HL-60 (cell line): Measurements from ENCODE around the gene ROBO1.

Experiments used
- DNase-seq, 2 experiments: peaks; one replicate each; pipeline ENCODE4 v3.0.0-alpha.2; 2010 to 2020; ENCODE audit warnings: low read depth in 1 of 2, low spot score in 1 of 2
- H3K27ac ChIP-seq: fragments of 250-450 bp; sonication (Bioruptor Pico); replicated peaks from 2 replicates; pipeline ENCODE4 v1.5.1; 2020; ENCODE audit warnings: mild to moderate bottlenecking, moderate library complexity
- H3K27me3 ChIP-seq: fragments of 250-450 bp; sonication (Bioruptor Pico); 2 replicates; pipeline ENCODE4 v1.5.1; 2021; ENCODE audit warnings: mild to moderate bottlenecking, moderate library complexity; ENCODE audit not compliant: insufficient read depth, poor library complexity, severe bottlenecking
- H3K4me3 ChIP-seq: replicated peaks from 2 replicates; pipeline ENCODE4 v1.5.1; 2011; ENCODE audit warnings: mild to moderate bottlenecking, control low read depth, low read length; ENCODE audit not compliant: insufficient read depth
- CTCF ChIP-seq: IDR thresholded peaks from one replicate; pipeline ENCODE4 v1.5.1; 2011; ENCODE audit warnings: low read length, control low read depth, inconsistent platforms; ENCODE audit not compliant: insufficient read depth
- GABPA ChIP-seq: IDR thresholded peaks from 2 replicates; pipeline ENCODE4 v1.6.1; 2012; ENCODE audit warnings: low read depth
- POLR2AphosphoS5 ChIP-seq: IDR thresholded peaks from 2 replicates; pipeline ENCODE4 v1.6.1; 2012; ENCODE audit warnings: low read depth
- REST ChIP-seq: IDR thresholded peaks from 2 replicates; pipeline ENCODE4 v1.6.1; 2012; ENCODE audit warnings: low read depth; ENCODE audit not compliant: insufficient replicate concordance
- SPI1 ChIP-seq: IDR thresholded peaks from 2 replicates; pipeline ENCODE4 v1.6.1; 2012; ENCODE audit warnings: low read depth, mild to moderate bottlenecking, borderline replicate concordance
- long read RNA-seq: library from polyadenylated mRNA; unstranded; transcript quantifications from one replicate; pipeline ENCODE4 v2.0.0, GENCODE V29; 2020

The ROBO1 gene
- long read RNA-seq: 0 reads

- no peak for DNase-seq
- Histone ChIP-seq H3K27me3 (peaks cover 19% of the 10 kb centered on the region), H3K4me3 (no peak within 1 kb of the TSS), H3K27ac (no peak within 1 kb of the TSS)
- TF ChIP-seq REST (no peak), GABPA (no peak), CTCF (no peak)
Observed at GRCh38 chr3:79767905-79768267, at the start of gene ROBO1. Gene ROBO1 (minus strand): TSS chr3:79767998.

GRCh38 chr3:79817224-79817623, 49.4 kb upstream of the ROBO1 start:
- peak; percentile 59 for TF ChIP-seq REST
- no peak for TF ChIP-seq CTCF

GRCh38 chr3:79815478-79815877, 47.7 kb upstream of the ROBO1 start:
- no peak for DNase-seq
- no peak overlapping the region for H3K27ac ChIP-seq
- no peak for TF ChIP-seq POLR2AphosphoS5
- TF ChIP-seq REST: no peak
- no peak for TF ChIP-seq GABPA
- no peak for TF ChIP-seq CTCF
- TF ChIP-seq SPI1: no peak
- no peak overlapping the region for H3K4me3 ChIP-seq
- H3K27me3 ChIP-seq: no peaks in the 10 kb centered on the region

More at GRCh38 chr3:79817224-79817623, 49.4 kb upstream of the ROBO1 start:
- H3K4me3 ChIP-seq: no peak overlapping the region
- no peak for DNase-seq
- H3K27me3 ChIP-seq: no peaks in the 10 kb centered on the region
- H3K27ac ChIP-seq: no peak overlapping the region
